Mesenchymal stem cell (in vitro differentiated cells and primary cell): ENCODE results near the gene SPSB3.

Source experiments
- DNase-seq: peaks from one replicate; pipeline ENCODE4 v3.0.0-alpha.2; 2013
- H2AFZ ChIP-seq: one replicate; pipeline ENCODE4 v1.6.1; 2013; ENCODE audit warnings: low read depth, mild to moderate bottlenecking, control low read depth, inconsistent platforms, low read length, moderate library complexity
- H2AK5ac ChIP-seq: 2 replicates; pipeline ENCODE4 v1.6.1; 2013; ENCODE audit warnings: low read length, moderate library complexity, mild to moderate bottlenecking, inconsistent platforms; ENCODE audit not compliant: severe bottlenecking
- H2BK120ac ChIP-seq: one replicate; pipeline ENCODE4 v1.6.1; 2013; ENCODE audit warnings: low read depth, mild to moderate bottlenecking, inconsistent platforms, low read length, moderate library complexity
- H2BK12ac ChIP-seq, 2 experiments: one replicate each; pipeline ENCODE4 v1.6.1; 2013; ENCODE audit warnings: inconsistent platforms in 2 of 2, low read length in 2 of 2, mild to moderate bottlenecking in 2 of 2, moderate library complexity in 2 of 2, control low read depth in 1 of 2
- H2BK15ac ChIP-seq: one replicate; pipeline ENCODE4 v1.6.1; 2013; ENCODE audit warnings: mild to moderate bottlenecking, low read depth, inconsistent platforms; ENCODE audit not compliant: poor library complexity, severe bottlenecking
- H2BK5ac ChIP-seq: 2 replicates; pipeline ENCODE4 v1.6.1; 2013; ENCODE audit warnings: low read depth, mild to moderate bottlenecking, low read length, control low read depth, inconsistent platforms; ENCODE audit not compliant: poor library complexity, severe bottlenecking
- H3K14ac ChIP-seq, 2 experiments: one replicate each; pipeline ENCODE4 v1.6.1; 2013; ENCODE audit warnings: inconsistent platforms in 2 of 2, low read length in 2 of 2, control low read depth in 1 of 2, mild to moderate bottlenecking in 1 of 2, moderate library complexity in 1 of 2
- H3K18ac ChIP-seq, 2 experiments: one replicate each; pipeline ENCODE4 v1.6.1; 2013; ENCODE audit warnings: inconsistent platforms in 2 of 2, low read length in 2 of 2, control low read depth in 1 of 2, low read depth in 1 of 2, mild to moderate bottlenecking in 1 of 2
- H3K23ac ChIP-seq, 2 experiments: one replicate each; pipeline ENCODE4 v1.6.1; 2013; ENCODE audit warnings: inconsistent platforms in 2 of 2, low read length in 2 of 2, mild to moderate bottlenecking in 2 of 2, moderate library complexity in 2 of 2, control low read depth in 1 of 2
- H3K27ac ChIP-seq: 2 replicates; pipeline ENCODE4 v1.5.1; 2013; ENCODE audit warnings: mild to moderate bottlenecking, moderate library complexity, low read length, control low read depth, inconsistent platforms; ENCODE audit not compliant: poor library complexity, severe bottlenecking
- H3K27me3 ChIP-seq, 2 experiments: 2 replicates each; pipeline versions ENCODE4 v1.6.1 to v1.7.0; 2013; ENCODE audit warnings: low read length in 2 of 2, mild to moderate bottlenecking in 2 of 2, moderate library complexity in 2 of 2, control low read depth in 1 of 2, inconsistent platforms in 1 of 2; ENCODE audit not compliant: control insufficient read depth in 1 of 2, insufficient read depth in 1 of 2
- H3K36me3 ChIP-seq, 2 experiments: 2 replicates each; pipeline versions ENCODE4 v1.6.1 to v1.7.0; 2013; ENCODE audit warnings: low read length in 2 of 2, control low read depth in 1 of 2, inconsistent platforms in 1 of 2, low read depth in 1 of 2, mild to moderate bottlenecking in 1 of 2; ENCODE audit not compliant: insufficient read depth in 2 of 2, control insufficient read depth in 1 of 2
- H3K4ac ChIP-seq, 2 experiments: one replicate each; pipeline ENCODE4 v1.6.1; 2013; ENCODE audit warnings: inconsistent platforms in 2 of 2, low read length in 2 of 2, mild to moderate bottlenecking in 2 of 2, moderate library complexity in 2 of 2, control low read depth in 1 of 2, low read depth in 1 of 2
- H3K4me1 ChIP-seq: 2 replicates; pipeline ENCODE4 v1.6.1; 2013; ENCODE audit warnings: low read depth, low read length, control low read depth; ENCODE audit not compliant: control insufficient read depth, insufficient read depth
- H3K4me2 ChIP-seq: 2 replicates; pipeline ENCODE4 v1.6.1; 2013; ENCODE audit warnings: low read length, mild to moderate bottlenecking, inconsistent platforms; ENCODE audit not compliant: poor library complexity, severe bottlenecking
- H3K4me3 ChIP-seq, 2 experiments: 2 replicates each; pipeline versions ENCODE4 v1.5.1 to v1.7.0; 2013; ENCODE audit warnings: low read length in 2 of 2, mild to moderate bottlenecking in 2 of 2, control low read depth in 1 of 2, low read depth in 1 of 2; ENCODE audit not compliant: insufficient read depth in 1 of 2
- H3K79me1 ChIP-seq: replicated peaks from 2 replicates; pipeline ENCODE4 v1.6.1; 2013; ENCODE audit warnings: mild to moderate bottlenecking, control low read depth, low read length, inconsistent platforms; ENCODE audit not compliant: poor library complexity, severe bottlenecking
- H3K9ac ChIP-seq: 2 replicates; pipeline ENCODE4 v1.7.0; 2013; ENCODE audit warnings: mild to moderate bottlenecking, low read length, moderate library complexity
- H3K9me3 ChIP-seq: 2 replicates; pipeline ENCODE4 v1.7.0; 2013; ENCODE audit warnings: mild to moderate bottlenecking, low read length; ENCODE audit not compliant: control insufficient read depth
- H4K8ac ChIP-seq: one replicate; pipeline ENCODE4 v1.6.1; 2013; ENCODE audit warnings: inconsistent platforms, mild to moderate bottlenecking, low read length, moderate library complexity
- H4K91ac ChIP-seq: one replicate; pipeline ENCODE4 v1.6.1; 2013; ENCODE audit warnings: mild to moderate bottlenecking, low read length, inconsistent platforms
- WGBS: methylation state at CpG from one replicate; pipeline ENCODE4 v1.1.7; 2013; ENCODE audit warnings: mixed read lengths; 5-methylcytosine and 5-hydroxymethylcytosine counted together

The SPSB3 gene

DNA sequence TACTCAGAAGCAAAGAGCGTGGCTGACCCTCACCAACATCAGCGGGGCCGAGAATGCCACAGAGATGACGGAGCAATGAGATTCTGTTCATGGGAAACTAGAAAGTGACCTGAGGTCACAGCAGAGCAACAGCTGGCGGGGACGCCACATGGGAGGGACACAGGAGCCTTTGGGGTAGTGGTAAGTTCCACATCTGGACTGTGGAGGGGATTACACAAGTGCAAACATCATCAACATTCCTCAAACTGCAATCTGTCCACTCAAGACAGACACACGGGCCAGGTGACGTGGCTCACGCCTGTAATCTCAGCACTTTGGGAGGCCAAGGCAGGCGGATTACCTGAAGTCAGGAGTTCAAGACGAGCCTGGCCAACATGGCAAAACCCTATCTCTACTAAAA lies 33.1 kb upstream of the SPSB3 start:
- H2BK12ac ChIP-seq: no peak overlapping the region
- no peak overlapping the region for H3K18ac ChIP-seq
- no peak overlapping the region for H2BK120ac ChIP-seq
- no peak overlapping the region for H3K4ac ChIP-seq
- H4K8ac ChIP-seq: no peak overlapping the region
- H3K23ac ChIP-seq: no peak overlapping the region
- H3K4me1 ChIP-seq: peaks cover 6% of the 10 kb centered on the region
- no peaks in the 10 kb centered on the region for H3K27me3 ChIP-seq
- H2BK5ac ChIP-seq: no peak overlapping the region
- 81% methylated on average over 10 of the region's 11 CpGs for WGBS
- H4K91ac ChIP-seq: no peak overlapping the region
- no peak overlapping the region for H2BK15ac ChIP-seq
- peaks cover 31 to 58% of the 10 kb centered on the region in 2 experiments for H3K36me3 ChIP-seq
- H3K14ac ChIP-seq: no peak overlapping the region
- H3K9ac ChIP-seq: no peak overlapping the region
- no peak overlapping the region for H2AFZ ChIP-seq
- no peak overlapping the region for H3K4me2 ChIP-seq
- peaks cover 26% of the 10 kb centered on the region for H3K79me1 ChIP-seq
- H3K9me3 ChIP-seq: no peaks in the 10 kb centered on the region
- H2AK5ac ChIP-seq: no peak overlapping the region
- DNase-seq: peak; percentile 79
- H3K4me3 ChIP-seq: no peak overlapping the region
- no peak overlapping the region for H3K27ac ChIP-seq

DNA sequence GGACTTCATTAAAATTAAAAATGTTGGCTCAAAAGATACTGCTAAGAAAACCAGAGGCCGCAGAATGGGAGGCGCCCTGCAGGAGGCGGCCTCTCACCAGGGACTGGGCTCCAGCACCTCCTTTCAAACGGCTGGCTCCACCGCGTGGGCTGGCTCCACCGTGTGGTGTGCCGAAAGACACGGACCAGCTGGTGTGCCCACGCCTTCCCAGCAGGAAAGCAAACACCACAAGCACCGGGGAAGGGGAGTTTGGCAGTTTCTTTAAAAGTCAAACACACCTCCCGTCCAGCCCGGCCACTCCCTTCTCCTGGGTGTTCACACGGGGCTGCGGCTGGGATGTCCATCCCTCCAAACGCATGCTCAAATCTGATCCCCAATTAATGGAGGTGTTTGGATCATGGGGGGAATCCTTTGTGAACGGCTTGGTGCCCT lies 30.4 kb upstream of the SPSB3 start:
- peaks cover 7% of the 10 kb centered on the region for H3K4me1 ChIP-seq
- H4K8ac ChIP-seq: no peak overlapping the region
- H3K9ac ChIP-seq: no peak overlapping the region
- H3K27ac ChIP-seq: no peak overlapping the region
- H3K18ac ChIP-seq: no peak overlapping the region
- H3K27me3 ChIP-seq: no peaks in the 10 kb centered on the region
- no peak overlapping the region for H2AK5ac ChIP-seq
- no peak overlapping the region for H3K4me3 ChIP-seq
- no peak overlapping the region for H2BK15ac ChIP-seq
- H3K36me3 ChIP-seq: peaks cover 45 to 55% of the 10 kb centered on the region in 2 experiments
- H4K91ac ChIP-seq: peak overlapping the region; percentile 3
- H3K9me3 ChIP-seq: no peaks in the 10 kb centered on the region
- H2BK120ac ChIP-seq: no peak overlapping the region
- H3K79me1 ChIP-seq: peaks cover 26% of the 10 kb centered on the region
- no peak overlapping the region for H3K4me2 ChIP-seq
- H3K4ac ChIP-seq: no peak overlapping the region
- H3K23ac ChIP-seq: no peak overlapping the region
- WGBS: 53% methylated on average over 14 of the region's 17 CpGs
- no peak overlapping the region for H2BK5ac ChIP-seq
- no peak overlapping the region for H3K14ac ChIP-seq
- DNase-seq: peak; percentile 77
- H2BK12ac ChIP-seq: no peak overlapping the region
- H2AFZ ChIP-seq: no peak overlapping the region

DNA sequence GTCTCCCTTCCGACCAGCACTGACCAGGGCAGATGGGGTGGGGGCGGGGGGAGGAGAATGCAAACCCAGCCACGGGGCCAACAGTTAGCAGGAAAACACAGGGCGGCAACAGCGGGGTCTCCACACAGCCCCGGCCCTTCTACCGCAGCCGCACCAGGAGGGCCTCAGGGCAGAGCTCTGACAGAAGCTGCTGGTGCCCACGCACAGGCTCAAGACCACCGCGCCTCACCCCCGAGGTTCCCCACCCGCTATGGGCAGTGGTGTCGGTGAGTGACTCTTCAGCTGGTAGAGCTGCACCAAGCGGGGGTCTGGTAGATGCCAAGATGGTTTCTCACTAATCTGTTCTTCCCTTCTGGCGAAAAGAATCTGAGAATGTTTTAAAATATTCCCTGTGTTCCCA lies 28.2 kb upstream of the SPSB3 start:
- Histone ChIP-seq H3K4me2 (no peak overlapping the region), H3K23ac (no peak overlapping the region), H3K4ac (no peak overlapping the region), H3K79me1 (peaks cover 22% of the 10 kb centered on the region), H2BK120ac (no peak overlapping the region), H2BK12ac (no peak overlapping the region), H3K4me3 (no peak overlapping the region), H3K27me3 (no peaks in the 10 kb centered on the region), H3K9ac (no peak overlapping the region), H3K36me3 (peaks cover 43 to 49% of the 10 kb centered on the region in 2 experiments), H4K91ac (no peak overlapping the region), H3K14ac (no peak overlapping the region), H3K4me1 (peaks cover 7% of the 10 kb centered on the region), H3K27ac (no peak overlapping the region), H2BK5ac (no peak overlapping the region), H3K9me3 (no peaks in the 10 kb centered on the region), H2BK15ac (no peak overlapping the region), H2AK5ac (no peak overlapping the region), H3K18ac (no peak overlapping the region), H4K8ac (no peak overlapping the region), H2AFZ (no peak overlapping the region)
- no peak for DNase-seq
- WGBS: 95% methylated on average over 16 of the region's 16 CpGs

DNA sequence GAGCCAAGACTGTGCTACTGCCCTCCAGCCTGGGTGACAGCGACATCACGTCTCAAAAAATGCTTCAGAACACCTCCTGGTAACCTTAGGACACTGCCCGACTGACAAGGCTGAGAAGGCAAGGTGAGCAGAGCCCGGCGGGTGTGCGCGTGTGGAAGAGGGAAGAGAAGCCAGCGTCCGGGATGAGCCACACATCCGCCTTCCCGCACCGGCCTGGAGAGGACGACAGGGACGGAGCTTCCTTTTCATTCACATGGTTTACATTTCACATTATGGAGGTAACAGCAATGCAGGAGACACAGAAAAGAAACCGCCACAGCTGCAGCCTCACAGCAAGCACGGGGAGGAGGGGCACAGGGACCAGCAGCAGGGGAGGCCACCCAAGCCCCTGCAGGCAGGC lies 27.7 kb upstream of the SPSB3 start:
- Histone ChIP-seq H2AFZ (no peak overlapping the region), H3K4ac (no peak overlapping the region), H3K4me3 (no peak overlapping the region), H3K14ac (no peak overlapping the region), H2BK12ac (no peak overlapping the region), H3K36me3 (peaks cover 42 to 46% of the 10 kb centered on the region in 2 experiments), H3K9me3 (no peaks in the 10 kb centered on the region), H3K79me1 (peaks cover 19% of the 10 kb centered on the region), H2BK15ac (no peak overlapping the region), H3K18ac (no peak overlapping the region), H3K23ac (no peak overlapping the region), H4K91ac (peak overlapping the region; percentile 10), H4K8ac (no peak overlapping the region), H3K4me1 (peaks cover 7% of the 10 kb centered on the region), H2AK5ac (no peak overlapping the region), H3K4me2 (no peak overlapping the region), H3K9ac (no peak overlapping the region), H2BK5ac (no peak overlapping the region), H2BK120ac (no peak overlapping the region), H3K27ac (no peak overlapping the region), H3K27me3 (no peaks in the 10 kb centered on the region)
- 97% methylated on average over 16 of the region's 16 CpGs for WGBS
- DNase-seq: no peak
